ENCODE data around the gene CYB5R3. TPM values are rescaled to one million over a fixed set of nuclear protein-coding genes. Genes with fewer than 3 reads are reported as not detected.

The CYB5R3 gene
- total RNA-seq, 1 donor from 2014 or later, result 99.0 TPM

GRCh38 chr22:42602470-42602869 lies 46.7 kb downstream of the CYB5R3 start:
- Mint-ChIP-seq H3K36me3 (peaks cover 35% of the 10 kb centered on the region), H3K27ac (no peak overlapping the region), H3K4me3 (no peak overlapping the region), H3K9me3 (peaks cover 3% of the 10 kb centered on the region), H3K27me3 (ENCODE audit: low read depth) (no peaks in the 10 kb centered on the region), H3K4me1 (no peaks in the 10 kb centered on the region)
- no peak for DNase-seq (ENCODE audit: low spot score in 2 of 2, unreplicated experiment in 2 of 2)
- TF ChIP-seq, protein P1, sequence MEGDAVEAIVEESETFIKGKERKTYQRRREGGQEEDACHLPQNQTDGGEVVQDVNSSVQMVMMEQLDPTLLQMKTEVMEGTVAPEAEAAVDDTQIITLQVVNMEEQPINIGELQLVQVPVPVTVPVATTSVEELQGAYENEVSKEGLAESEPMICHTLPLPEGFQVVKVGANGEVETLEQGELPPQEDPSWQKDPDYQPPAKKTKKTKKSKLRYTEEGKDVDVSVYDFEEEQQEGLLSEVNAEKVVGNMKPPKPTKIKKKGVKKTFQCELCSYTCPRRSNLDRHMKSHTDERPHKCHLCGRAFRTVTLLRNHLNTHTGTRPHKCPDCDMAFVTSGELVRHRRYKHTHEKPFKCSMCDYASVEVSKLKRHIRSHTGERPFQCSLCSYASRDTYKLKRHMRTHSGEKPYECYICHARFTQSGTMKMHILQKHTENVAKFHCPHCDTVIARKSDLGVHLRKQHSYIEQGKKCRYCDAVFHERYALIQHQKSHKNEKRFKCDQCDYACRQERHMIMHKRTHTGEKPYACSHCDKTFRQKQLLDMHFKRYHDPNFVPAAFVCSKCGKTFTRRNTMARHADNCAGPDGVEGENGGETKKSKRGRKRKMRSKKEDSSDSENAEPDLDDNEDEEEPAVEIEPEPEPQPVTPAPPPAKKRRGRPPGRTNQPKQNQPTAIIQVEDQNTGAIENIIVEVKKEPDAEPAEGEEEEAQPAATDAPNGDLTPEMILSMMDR (IDR thresholded peaks at IDR 0.05; ENCODE audit: unreplicated experiment), result no peak

DNA sequence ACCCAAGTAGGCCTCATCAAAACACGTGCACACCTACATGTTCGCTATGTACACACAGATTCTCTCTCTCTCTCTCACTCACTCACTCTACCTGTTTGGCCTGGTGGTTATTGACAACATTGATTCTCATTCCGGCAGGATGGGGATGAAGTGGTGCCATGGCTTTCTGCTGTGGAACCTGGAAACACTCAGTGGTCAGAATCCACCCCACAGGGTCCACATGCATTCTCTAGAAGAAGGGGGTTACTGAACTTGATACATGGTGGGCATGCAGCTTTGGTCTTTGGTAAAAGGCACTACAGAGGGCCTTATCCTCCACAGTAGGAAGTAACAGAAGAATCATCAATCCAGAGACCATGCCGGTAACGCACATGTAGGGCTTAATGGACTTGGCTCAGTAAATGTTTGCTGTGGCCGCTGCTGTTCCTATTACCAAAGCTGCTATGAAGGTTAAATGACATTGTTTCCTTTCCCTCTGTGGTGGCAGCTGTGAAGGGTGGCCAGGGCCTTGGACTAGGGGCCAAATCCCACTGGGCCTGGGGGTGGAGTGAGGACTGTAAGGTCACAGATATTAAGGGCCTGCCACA lies 47.2 kb downstream of the CYB5R3 start:
- peaks cover 3% of the 10 kb centered on the region for H3K9me3 Mint-ChIP-seq
- no peak overlapping the region for H3K4me3 Mint-ChIP-seq
- H3K4me1 Mint-ChIP-seq, result no peaks in the 10 kb centered on the region
- H3K36me3 Mint-ChIP-seq, result peaks cover 40% of the 10 kb centered on the region
- TF ChIP-seq, protein P1 (IDR thresholded peaks at IDR 0.05; ENCODE audit: unreplicated experiment), result no peak
- H3K27me3 Mint-ChIP-seq (ENCODE audit: low read depth), result no peaks in the 10 kb centered on the region
- no peak for DNase-seq (ENCODE audit: low spot score in 2 of 2, unreplicated experiment in 2 of 2)
- H3K27ac Mint-ChIP-seq, result no peak overlapping the region

- DNase-seq (ENCODE audit: low spot score in 2 of 2, unreplicated experiment in 2 of 2), result no peak
- H3K9me3 Mint-ChIP-seq, result no peaks in the 10 kb centered on the region
- H3K4me1 Mint-ChIP-seq, result no peaks in the 10 kb centered on the region
- H3K4me3 Mint-ChIP-seq, result no peak overlapping the region
- TF ChIP-seq, protein P1 (IDR thresholded peaks at IDR 0.05; ENCODE audit: unreplicated experiment), result no peak
- H3K36me3 Mint-ChIP-seq, result peaks cover 50% of the 10 kb centered on the region
- H3K27ac Mint-ChIP-seq, result peak overlapping the region; percentile 74
- H3K27me3 Mint-ChIP-seq (ENCODE audit: low read depth), result no peaks in the 10 kb centered on the region
Observed at GRCh38 chr22:42596863-42597530, 52.2 kb downstream of the CYB5R3 start.

- DNase-seq (ENCODE audit: low spot score in 2 of 2, unreplicated experiment in 2 of 2), result no peak
- Mint-ChIP-seq H3K4me3 (no peak overlapping the region), H3K36me3 (peaks cover 47% of the 10 kb centered on the region), H3K27me3 (ENCODE audit: low read depth) (no peaks in the 10 kb centered on the region), H3K4me1 (no peaks in the 10 kb centered on the region), H3K9me3 (no peaks in the 10 kb centered on the region), H3K27ac (no peak overlapping the region)
- TF ChIP-seq, protein P1 (IDR thresholded peaks at IDR 0.05; ENCODE audit: unreplicated experiment), result no peak
Observed at GRCh38 chr22:42596336-42596735, 52.9 kb downstream of the CYB5R3 start.

DNA sequence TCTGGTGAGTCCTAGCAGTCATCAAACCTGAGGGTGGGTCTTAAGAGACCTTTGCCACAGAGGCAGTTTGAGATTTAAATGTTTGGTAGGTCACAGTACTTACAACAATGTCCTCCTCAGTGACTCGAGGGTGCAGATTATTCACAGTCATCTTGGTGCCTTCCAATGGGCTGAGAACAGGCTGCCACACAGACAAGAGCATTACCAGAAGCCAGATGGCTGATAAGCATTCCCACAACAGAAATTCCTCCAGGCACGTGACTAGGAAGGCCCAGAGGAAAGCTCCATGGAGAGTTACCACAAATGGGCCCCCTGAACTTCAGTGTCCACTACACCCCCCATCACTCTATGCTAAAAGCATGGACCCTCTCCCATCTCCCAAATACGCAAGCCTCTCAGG lies 53.8 kb downstream of the CYB5R3 start:
- no peaks in the 10 kb centered on the region for H3K9me3 Mint-ChIP-seq
- H3K4me1 Mint-ChIP-seq, result no peaks in the 10 kb centered on the region
- peak overlapping the region; percentile 49 for H3K27ac Mint-ChIP-seq
- no peaks in the 10 kb centered on the region for H3K27me3 Mint-ChIP-seq (ENCODE audit: low read depth)
- DNase-seq (ENCODE audit: low spot score in 2 of 2, unreplicated experiment in 2 of 2), result no peak
- TF ChIP-seq, protein P1 (IDR thresholded peaks at IDR 0.05; ENCODE audit: unreplicated experiment), result no peak
- H3K36me3 Mint-ChIP-seq, result peaks cover 48% of the 10 kb centered on the region
- H3K4me3 Mint-ChIP-seq, result no peak overlapping the region
